LNCaP clone FGC (cell line): Measurements from ENCODE around the gene ETV2.

Source experiments
- DNase-seq: peaks from one replicate; pipeline ENCODE4 v3.0.0-alpha.2; 2011; ENCODE audit warnings: low read depth
- H3K4me3 ChIP-seq: 2 replicates; pipeline ENCODE4 v1.5.1; 2011; ENCODE audit warnings: mild to moderate bottlenecking, low read depth, low read length, control low read depth
- CTCF ChIP-seq: IDR thresholded peaks from 2 replicates; pipeline ENCODE4 v1.5.1; 2012; ENCODE audit warnings: mild to moderate bottlenecking; ENCODE audit not compliant: control insufficient read depth, insufficient read depth; ENCODE audit errors: extremely low read depth

The ETV2 gene

GRCh38 chr19:35623327-35624010, 18.1 kb upstream of the ETV2 start:
- TF ChIP-seq CTCF = no peak
- DNase-seq = no peak
- H3K4me3 ChIP-seq = no peak overlapping the region

GRCh38 chr19:35628264-35628564, 13.3 kb upstream of the ETV2 start:
- TF ChIP-seq CTCF = no peak
- no peak for DNase-seq
- H3K4me3 ChIP-seq = peak overlapping the region; percentile 100

GRCh38 chr19:35628565-35629331, 12.8 kb upstream of the ETV2 start, which contains the start of gene RBM42:
Gene RBM42, plus strand, starts transcription at chr19:35629036. Its CDS starts 118 bp downstream, at chr19:35629154.
- peak; percentile 96 for DNase-seq
- H3K4me3 ChIP-seq = peak within 1 kb of the TSS; percentile 100
- no peak for TF ChIP-seq CTCF

GRCh38 chr19:35629332-35629633, 12.3 kb upstream of the ETV2 start:
- no peak for TF ChIP-seq CTCF
- DNase-seq = no peak

GRCh38 chr19:35633727-35634440, 7.7 kb upstream of the ETV2 start:
- DNase-seq = no peak
- no peak overlapping the region for H3K4me3 ChIP-seq
- no peak for TF ChIP-seq CTCF

More at GRCh38 chr19:35629332-35629633, 12.3 kb upstream of the ETV2 start:
- H3K4me3 ChIP-seq = peak overlapping the region; percentile 100

- no peak for TF ChIP-seq CTCF
- no peak for DNase-seq
- H3K4me3 ChIP-seq = no peak overlapping the region
Observed at GRCh38 chr19:35636651-35637050, 4.9 kb upstream of the ETV2 start.
